Measurements from ENCODE around the gene ACER3. TPM values are rescaled to one million over a fixed set of nuclear protein-coding genes. Genes with fewer than 3 reads are reported as not detected.
A peak's percentile ranks its signal among the peaks of the same experiment; 100 is the strongest.
"Not testable (repeated sequence)": the region's sequence is repeated elsewhere in the genome, so short reads cannot be mapped to it uniquely, and the experiment has no call there.

ACER3 gene
- 1 to 10 TPM; 1.1 to 3.4 (median 2.6) TPM for total RNA-seq

DNA sequence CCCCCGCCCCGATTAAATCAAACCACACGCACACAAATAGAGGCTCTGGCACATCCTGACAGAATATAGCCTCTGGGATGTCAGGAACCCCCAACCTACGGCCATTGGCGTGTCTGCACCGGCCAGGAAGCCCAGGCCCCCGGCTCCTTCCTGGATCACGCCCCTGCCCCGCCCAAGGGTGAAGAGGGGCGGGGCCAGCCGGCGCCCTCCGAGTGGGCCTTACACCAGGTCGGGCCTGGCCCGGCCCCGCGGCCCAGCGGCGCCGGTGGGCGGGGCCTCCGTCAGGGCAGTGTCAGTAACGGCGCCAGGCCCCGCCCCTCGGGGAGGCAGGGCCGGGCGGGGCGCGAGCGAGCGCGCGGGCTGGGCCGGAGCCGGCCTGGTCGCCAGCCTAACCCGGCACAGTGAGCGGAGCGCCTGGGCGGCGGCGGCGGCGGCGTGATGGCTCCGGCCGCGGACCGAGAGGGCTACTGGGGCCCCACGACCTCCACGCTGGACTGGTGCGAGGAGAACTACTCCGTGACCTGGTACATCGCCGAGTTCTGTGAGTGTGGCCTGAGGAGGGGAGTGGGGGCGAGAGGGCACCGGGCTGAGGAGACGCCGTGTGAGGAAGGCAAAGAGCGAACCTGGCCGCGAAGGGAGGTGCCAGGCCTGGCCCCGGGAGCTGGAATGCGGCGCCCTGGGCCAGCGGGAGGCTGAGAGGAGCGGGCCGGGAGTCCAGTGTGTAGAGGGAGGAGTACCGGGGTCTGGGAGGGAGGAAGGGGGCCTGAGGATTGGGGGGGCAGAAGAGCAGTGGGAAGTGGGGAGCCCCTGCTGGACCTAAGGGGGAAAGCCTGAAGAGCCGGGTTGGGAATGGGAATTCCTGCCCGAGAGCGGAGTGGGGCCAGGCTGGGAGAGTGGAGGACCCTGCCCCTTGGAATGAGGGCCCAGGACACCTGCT is at the start of gene ACER3:
Gene ACER3, plus strand, starts transcription at position 380 of the 937 bp plus-strand sequence. Its CDS starts 59 bp downstream, at position 439.
- H3K4me1 ChIP-seq = peaks cover 10 to 16% of the 10 kb centered on the region in 2 donors
- no peaks in the 10 kb centered on the region for H3K27me3 ChIP-seq
- DNase-seq = peak; percentile 72 to 87
- H3K4me3 ChIP-seq = peak within 1 kb of the TSS; percentile 72 to 98 (median 88)
- ATAC-seq = peak; percentile 94
- H3K9me3 ChIP-seq = no peaks in the 10 kb centered on the region
- peak; percentile 80 to 88 for TF ChIP-seq POLR2A (IDR thresholded peaks at IDR 0.05)
- TF ChIP-seq, protein P1, sequence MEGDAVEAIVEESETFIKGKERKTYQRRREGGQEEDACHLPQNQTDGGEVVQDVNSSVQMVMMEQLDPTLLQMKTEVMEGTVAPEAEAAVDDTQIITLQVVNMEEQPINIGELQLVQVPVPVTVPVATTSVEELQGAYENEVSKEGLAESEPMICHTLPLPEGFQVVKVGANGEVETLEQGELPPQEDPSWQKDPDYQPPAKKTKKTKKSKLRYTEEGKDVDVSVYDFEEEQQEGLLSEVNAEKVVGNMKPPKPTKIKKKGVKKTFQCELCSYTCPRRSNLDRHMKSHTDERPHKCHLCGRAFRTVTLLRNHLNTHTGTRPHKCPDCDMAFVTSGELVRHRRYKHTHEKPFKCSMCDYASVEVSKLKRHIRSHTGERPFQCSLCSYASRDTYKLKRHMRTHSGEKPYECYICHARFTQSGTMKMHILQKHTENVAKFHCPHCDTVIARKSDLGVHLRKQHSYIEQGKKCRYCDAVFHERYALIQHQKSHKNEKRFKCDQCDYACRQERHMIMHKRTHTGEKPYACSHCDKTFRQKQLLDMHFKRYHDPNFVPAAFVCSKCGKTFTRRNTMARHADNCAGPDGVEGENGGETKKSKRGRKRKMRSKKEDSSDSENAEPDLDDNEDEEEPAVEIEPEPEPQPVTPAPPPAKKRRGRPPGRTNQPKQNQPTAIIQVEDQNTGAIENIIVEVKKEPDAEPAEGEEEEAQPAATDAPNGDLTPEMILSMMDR (IDR thresholded peaks at IDR 0.05 in 4 of 5, conservative IDR thresholded peaks at IDR 0.05 in 1 of 5) = peak in 1 of 5 experiments; percentile 15
- peak within 1 kb of the TSS; percentile 83 to 95 (median 87) for H3K27ac ChIP-seq
- H3K36me3 ChIP-seq = no peaks in the 10 kb centered on the region
- intact Hi-C loops (cut with DNase I; ENCODE audit: low total_unique reads) (loop anchor here (1.0 kb wide), 1 partner anchor 54 kb away; no protein-coding TSS in a partner anchor), in situ Hi-C loops (cut with MboI; ENCODE audit: low sequenced_read_pairs in 4 of 4) (no loop called here)

DNA sequence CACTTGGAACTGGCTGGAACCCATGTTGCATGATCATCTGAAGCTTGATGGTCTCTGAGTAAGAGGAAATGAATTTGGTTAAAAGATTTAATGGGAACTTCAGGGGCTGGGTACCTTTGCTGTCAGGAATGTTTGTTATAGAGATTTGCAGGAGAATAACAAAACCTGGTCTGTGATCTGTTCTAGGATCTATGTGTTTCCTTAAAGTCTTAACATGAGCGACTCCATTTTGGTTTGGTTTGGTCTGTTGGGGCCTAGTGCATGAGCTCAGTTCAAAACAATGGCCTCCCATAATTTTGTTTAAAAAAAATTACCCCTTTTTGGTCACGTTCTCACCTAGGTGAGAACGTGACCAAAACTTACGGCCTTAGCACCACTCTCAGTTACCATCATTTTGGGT is 49.5 kb upstream of the ACER3 start:
- no peak overlapping the region for H3K4me3 ChIP-seq
- in situ Hi-C loops (cut with MboI; ENCODE audit: low sequenced_read_pairs in 4 of 4) (loop anchor here in 3 of 4 donors (5.0 kb wide), 1 partner anchor 106 kb away; no protein-coding TSS in a partner anchor), intact Hi-C loops (cut with DNase I; ENCODE audit: low total_unique reads) (no loop called here)
- no peak overlapping the region for H3K27ac ChIP-seq
- H3K4me1 ChIP-seq = peaks cover 10 to 13% of the 10 kb centered on the region in 2 donors
- DNase-seq = no peak
- ATAC-seq = no peak
- H3K36me3 ChIP-seq = no peaks in the 10 kb centered on the region
- no peak for TF ChIP-seq POLR2A (IDR thresholded peaks at IDR 0.05)
- TF ChIP-seq, protein P1 (IDR thresholded peaks at IDR 0.05 in 4 of 5, conservative IDR thresholded peaks at IDR 0.05 in 1 of 5) = no peak
- no peaks in the 10 kb centered on the region for H3K27me3 ChIP-seq
- H3K9me3 ChIP-seq = no peaks in the 10 kb centered on the region

GRCh38 chr11:76814414-76814813 is 46.3 kb upstream of the ACER3 start:
- ATAC-seq = no peak
- DNase-seq = no peak
- Histone ChIP-seq H3K27ac (no peak overlapping the region), H3K27me3 (no peaks in the 10 kb centered on the region), H3K36me3 (no peaks in the 10 kb centered on the region), H3K9me3 (no peaks in the 10 kb centered on the region), H3K4me3 (no peak overlapping the region), H3K4me1 (no peaks in the 10 kb centered on the region)
- intact Hi-C loops (cut with DNase I; ENCODE audit: low total_unique reads) = no loop called here
- TF ChIP-seq, protein P1 (IDR thresholded peaks at IDR 0.05 in 4 of 5, conservative IDR thresholded peaks at IDR 0.05 in 1 of 5) = no peak
- TF ChIP-seq POLR2A (IDR thresholded peaks at IDR 0.05) = no peak
- in situ Hi-C loops (cut with MboI; ENCODE audit: low sequenced_read_pairs in 4 of 4) = loop anchor here in 3 of 4 donors (5.0 kb wide), 1 partner anchor 103 kb away; no protein-coding TSS in a partner anchor

GRCh38 chr11:76815678-76816077 is 45.0 kb upstream of the ACER3 start:
- ATAC-seq; H3K27me3 ChIP-seq; H3K4me3 ChIP-seq; in situ Hi-C loops (cut with MboI; ENCODE audit: low sequenced_read_pairs in 4 of 4); H3K27ac ChIP-seq; H3K9me3 ChIP-seq; H3K36me3 ChIP-seq; DNase-seq; intact Hi-C loops (cut with DNase I; ENCODE audit: low total_unique reads); H3K4me1 ChIP-seq: not testable (repeated sequence)

- H3K4me1 ChIP-seq = no peaks in the 10 kb centered on the region
- ATAC-seq (no peak), DNase-seq (no peak)
- no peak overlapping the region for H3K4me3 ChIP-seq
- H3K9me3 ChIP-seq = no peaks in the 10 kb centered on the region
- no peaks in the 10 kb centered on the region for H3K36me3 ChIP-seq
- TF ChIP-seq, protein P1 (IDR thresholded peaks at IDR 0.05 in 4 of 5, conservative IDR thresholded peaks at IDR 0.05 in 1 of 5) = no peak
- TF ChIP-seq POLR2A (IDR thresholded peaks at IDR 0.05) = no peak
- H3K27me3 ChIP-seq = no peaks in the 10 kb centered on the region
- in situ Hi-C loops (cut with MboI; ENCODE audit: low sequenced_read_pairs in 4 of 4) = no loop called here
- intact Hi-C loops (cut with DNase I; ENCODE audit: low total_unique reads) = no loop called here
- H3K27ac ChIP-seq = peak overlapping the region in 1 of 4 donors; percentile 27
Measured at GRCh38 chr11:76820184-76820566, 40.5 kb upstream of the ACER3 start.

DNA sequence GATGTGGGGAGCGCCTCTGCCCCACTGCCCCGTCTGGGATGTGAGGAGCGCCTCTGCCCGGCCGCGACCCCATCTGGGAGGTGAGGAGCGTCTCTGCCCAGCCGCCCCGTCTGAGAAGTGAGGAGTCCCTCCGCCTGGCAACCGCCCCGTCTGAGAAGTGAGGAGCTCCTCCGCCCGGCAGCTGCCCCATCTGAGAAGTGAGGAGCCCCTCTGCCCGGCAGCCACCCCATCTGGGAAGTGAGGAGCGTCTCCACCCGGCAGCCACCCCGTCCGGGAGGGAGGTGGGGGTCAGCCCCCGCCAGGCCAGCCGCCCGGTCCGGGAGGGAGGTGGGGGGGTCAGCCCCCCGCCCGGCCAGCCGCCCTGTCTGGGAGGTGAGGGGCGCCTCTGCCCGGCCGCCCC is 39.3 kb upstream of the ACER3 start:
- H3K4me1 ChIP-seq; DNase-seq; H3K4me3 ChIP-seq; intact Hi-C loops (cut with DNase I; ENCODE audit: low total_unique reads); in situ Hi-C loops (cut with MboI; ENCODE audit: low sequenced_read_pairs in 4 of 4); H3K27me3 ChIP-seq; H3K9me3 ChIP-seq; ATAC-seq; H3K36me3 ChIP-seq; H3K27ac ChIP-seq: not testable (repeated sequence)
